UCSD-AML1 (cell line): ENCODE measurements around the gene TET2.

Experiments
- DNase-seq: peaks from one replicate; lab custom pipeline; 2025; ENCODE audit not compliant: unreplicated experiment; lab: John Stamatoyannopoulos, UW

TET2 gene

DNA sequence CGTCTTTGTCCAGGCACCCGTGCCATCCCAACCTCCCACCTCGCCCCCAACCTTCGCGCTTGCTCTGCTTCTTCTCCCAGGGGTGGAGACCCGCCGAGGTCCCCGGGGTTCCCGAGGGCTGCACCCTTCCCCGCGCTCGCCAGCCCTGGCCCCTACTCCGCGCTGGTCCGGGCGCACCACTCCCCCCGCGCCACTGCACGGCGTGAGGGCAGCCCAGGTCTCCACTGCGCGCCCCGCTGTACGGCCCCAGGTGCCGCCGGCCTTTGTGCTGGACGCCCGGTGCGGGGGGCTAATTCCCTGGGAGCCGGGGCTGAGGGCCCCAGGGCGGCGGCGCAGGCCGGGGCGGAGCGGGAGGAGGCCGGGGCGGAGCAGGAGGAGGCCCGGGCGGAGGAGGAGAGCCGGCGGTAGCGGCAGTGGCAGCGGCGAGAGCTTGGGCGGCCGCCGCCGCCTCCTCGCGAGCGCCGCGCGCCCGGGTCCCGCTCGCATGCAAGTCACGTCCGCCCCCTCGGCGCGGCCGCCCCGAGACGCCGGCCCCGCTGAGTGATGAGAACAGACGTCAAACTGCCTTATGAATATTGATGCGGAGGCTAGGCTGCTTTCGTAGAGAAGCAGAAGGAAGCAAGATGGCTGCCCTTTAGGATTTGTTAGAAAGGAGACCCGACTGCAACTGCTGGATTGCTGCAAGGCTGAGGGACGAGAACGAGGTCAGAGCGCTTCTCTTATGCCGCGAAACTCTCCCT lies at the start of gene TET2:
TSS of gene TET2 (plus strand) at position 601 of the 740 bp plus-strand sequence. CDS start 87,067 bp downstream, outside the sequence.
- peak; percentile 89 for DNase-seq

DNA sequence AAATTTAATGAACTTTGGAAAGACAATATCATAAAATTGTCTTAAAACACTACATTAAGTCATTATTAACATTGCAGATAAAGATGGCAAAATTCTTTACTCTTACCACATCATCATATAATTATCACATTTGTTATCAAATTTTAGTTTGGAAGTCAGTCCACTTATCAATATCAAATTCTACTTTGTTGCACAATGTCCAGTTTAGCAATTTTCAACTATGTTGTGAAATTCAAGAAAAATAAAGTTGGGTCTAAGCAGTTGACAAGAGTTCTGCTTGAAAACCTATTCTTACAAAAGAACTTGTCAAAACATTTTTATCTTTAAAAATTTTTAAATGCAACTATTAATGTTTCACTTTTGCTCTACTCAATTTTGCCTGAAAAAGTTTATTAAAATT lies 44.7 kb upstream of the TET2 start:
- DNase-seq = no peak

DNA sequence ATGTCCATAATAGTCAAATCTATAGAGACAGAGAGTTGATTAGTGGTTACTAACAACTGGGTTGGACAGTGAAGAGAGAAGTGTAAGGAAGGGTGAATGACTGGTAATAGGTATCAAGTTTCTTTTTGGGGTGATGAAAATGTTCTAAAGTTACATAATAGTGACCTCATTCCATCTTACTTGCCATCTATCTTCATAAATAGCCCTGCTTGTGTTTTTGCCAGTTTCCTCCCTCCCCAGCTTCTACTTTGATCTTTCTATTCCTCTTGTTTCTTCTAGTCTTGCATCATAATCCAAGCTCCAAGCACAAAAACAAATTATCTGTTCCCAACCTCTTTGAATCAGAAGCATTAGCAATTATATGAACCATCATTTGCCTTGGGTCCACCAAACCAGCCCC lies 40.2 kb upstream of the TET2 start:
- no peak for DNase-seq

DNA sequence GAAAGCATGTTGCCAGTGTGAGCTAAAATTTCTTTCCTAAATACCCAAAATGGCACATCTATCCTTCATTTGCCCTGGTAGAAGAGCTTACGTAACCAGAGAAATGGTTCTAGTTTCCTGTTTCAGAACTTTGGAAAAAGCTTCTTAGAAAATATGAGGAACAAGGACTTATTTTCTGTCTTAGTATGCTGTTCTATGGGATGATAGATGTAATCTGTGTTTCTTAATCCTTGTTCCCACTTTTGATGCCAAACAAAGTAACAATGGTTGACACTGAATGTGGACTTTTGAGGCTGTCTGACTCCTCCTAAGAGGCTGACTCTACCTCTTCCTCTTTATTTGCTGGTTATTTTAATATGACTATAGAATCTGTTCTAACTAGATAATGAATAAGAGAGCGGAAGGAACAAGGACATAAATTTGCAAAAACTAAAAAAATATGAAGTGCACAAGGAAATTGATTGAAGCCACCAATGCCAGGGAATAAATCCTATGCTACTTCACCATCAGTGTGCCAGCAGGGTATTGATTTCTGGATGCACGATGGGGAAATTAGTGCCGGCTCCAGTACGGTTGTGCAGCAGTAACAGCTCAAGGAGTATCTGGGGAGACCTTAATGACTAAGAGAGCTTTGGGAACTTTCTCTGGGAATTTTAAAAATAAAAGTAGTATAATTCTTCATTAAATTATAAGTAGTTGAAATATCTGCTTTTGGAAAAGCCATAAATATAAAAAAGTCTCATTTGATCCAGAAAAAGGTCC lies 39.4 kb upstream of the TET2 start:
- no peak for DNase-seq

DNA sequence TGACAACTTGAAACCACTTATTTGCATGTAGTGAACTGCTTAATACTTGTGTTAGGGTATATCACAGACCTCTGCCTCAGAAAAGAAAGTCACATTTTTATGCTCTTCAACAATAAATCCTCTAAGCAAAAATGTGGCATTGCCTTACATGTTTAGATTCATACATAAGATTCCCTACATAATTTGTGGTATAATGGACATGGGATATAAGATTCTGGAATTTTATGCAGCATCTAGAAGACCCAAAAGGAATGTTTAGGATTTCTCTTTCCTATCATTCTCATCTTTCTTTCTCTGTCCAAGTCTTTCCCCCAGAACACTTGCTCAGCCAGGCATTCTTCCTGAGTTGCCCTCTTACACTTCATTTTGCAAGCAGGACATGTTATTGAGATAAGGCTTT lies 37.7 kb upstream of the TET2 start:
- no peak for DNase-seq

DNA sequence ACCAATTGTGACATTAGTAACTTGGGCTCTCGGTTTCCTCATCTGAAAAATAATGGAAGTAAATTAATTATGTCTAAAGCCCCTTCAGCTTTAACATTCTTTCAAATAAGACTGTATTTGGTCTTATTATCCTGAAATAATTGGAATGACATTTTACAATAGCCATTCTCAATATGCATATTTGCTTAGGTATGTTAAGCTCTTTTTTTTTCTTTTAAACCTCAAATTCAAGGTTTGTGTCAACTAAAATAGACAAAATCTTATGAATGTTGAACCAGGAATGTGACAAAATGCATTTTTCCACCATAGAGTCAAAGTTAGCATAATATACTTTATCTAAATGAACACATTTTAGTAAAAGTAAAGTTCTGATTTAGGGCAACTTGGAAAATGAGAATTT lies 34.4 kb upstream of the TET2 start:
- DNase-seq = no peak

DNA sequence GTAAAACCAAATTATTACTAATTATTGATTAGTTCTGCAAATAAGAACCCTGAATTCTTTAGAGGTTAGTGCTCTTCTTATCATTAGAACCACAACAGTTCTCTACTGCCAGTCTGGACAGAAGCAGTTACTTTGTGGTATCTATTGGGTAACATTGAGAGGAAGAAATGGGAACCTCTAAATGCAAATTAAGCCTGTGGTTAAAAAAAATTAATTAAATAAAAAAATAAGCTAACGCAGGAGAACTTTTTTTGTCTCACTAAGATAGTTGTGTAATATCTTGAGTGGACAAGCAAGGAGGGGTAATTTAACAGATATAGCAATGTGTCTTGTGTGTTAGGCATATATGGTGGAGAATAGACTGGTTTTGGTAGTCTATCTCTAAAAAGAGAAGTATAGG lies 32.9 kb upstream of the TET2 start:
- peak; percentile 10 for DNase-seq

DNA sequence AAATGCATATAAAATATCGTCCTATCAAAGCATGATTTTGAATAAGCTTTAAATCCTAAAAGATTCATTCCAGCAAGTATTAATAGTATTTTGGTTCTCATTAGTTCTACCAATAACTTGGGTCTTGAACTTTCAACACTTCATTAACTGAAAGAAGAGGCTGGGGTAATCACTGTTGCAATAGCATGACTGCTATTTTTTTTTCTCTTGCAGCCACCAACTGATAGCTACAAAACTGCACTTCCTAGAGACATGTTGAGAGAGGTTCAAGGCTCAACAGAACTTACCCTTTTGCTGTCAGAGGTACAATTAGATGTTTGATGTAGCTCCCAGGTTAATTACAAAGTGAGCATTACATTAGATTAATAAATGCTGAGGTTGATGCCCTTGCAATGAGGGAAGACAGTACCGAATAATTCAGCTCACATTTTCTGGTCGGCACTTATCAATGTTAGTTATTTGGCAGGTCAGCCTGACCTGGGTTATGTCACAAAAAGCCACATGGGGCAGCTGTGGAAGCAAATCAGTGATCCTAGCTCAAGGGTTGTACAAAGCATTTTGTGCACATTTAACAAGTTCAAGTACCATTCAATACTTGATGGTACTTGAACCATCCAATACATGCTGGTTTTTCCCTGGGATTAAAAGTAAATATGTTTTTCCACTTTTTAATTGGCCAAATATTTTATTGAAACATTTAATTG lies 29.9 kb upstream of the TET2 start:
- no peak for DNase-seq

DNA sequence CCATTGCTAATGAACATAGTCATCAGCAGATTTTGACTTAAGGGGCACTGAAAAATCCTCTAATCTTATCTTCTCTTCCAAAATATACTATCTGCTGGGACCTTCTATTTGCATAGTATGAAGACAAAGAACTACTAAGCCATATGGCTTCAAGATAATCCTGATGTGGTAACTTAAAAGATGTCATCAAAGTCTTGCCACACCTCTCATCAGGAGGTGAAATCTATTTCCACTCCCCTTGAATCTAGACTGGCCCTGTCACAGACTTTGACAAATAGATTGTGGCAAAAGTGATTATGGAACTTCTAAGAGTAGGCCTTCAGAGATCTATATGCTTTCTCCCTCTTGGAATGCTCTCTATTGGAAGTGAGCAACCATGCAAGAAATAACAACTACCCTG lies 27.3 kb upstream of the TET2 start:
- DNase-seq = no peak

DNA sequence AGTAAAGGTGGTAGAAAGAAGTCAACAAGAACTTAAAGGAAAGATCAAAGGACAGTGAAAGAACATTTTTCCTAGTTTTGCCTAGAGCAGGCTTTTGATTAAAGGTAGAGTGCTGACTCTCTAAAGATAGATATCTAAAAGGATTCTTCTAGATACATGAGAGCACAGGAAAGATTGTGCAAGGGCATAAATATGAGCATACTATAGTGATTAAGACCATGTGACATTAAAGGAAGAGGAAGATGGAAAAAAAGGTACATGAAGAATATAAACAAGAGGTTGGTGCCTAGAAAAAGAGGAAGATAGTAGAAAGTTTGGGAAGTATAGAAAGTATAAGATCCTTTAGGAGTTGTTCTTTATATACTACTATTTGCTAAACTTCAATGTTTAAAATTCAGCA lies 26.1 kb upstream of the TET2 start:
- DNase-seq = no peak

DNA sequence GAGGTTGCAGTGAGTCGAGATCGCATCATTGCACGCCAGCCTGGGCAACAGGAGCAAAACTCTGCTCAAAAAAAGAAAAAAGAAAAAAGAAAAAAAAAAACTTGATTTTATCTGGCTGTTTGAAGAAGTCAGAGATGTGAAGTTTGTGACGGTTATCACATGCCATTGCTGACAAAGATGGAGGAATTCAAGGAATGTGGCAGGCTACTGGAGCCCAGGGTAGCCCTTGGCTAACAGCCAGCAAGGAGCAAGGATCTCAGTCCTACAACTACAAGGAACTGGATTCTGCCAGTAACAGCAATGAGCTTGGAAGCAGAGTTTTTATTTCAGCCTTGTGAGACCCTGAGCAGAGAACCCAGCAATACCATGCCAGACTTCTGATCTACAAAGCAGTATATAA lies 24.3 kb upstream of the TET2 start:
- no peak for DNase-seq

DNA sequence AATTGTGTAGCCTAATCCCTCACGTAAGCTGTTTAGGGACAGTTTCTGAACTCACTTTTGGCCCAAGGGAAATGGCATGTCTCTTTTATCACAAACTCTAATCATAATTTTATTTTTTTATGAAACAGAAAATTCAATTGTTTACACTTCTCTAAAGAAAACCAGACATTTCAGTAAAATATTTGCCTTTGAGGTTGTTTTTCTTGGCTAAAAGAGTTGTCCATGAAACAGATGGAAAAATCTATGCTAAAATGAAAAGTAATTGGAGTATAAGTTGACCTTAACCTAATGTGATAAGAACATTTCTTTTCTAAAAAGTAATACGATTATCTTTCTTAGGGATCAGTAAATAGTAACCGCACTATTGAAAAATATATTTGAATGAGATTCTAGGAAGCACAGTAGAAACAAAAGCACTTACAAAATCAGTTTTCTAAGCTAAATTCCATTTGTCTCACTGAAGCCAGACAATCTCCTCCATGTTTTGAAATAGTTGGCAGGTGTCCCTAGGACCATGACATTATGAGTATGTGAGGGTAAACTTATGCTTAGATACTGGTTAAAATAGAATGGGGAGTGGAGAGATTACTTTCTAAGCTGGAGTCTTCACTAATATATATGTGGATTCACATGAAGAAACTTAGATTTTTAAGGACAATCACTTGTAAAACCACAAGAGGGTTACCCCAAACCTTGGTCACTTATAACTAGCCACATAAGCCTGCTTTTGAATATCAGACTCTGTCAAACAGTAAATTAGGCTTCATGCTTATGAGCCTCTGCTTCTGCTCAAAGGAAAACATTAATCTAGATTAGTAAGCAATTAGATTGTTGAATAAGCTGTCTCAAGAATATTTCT lies 20.1 kb upstream of the TET2 start:
- no peak for DNase-seq

DNA sequence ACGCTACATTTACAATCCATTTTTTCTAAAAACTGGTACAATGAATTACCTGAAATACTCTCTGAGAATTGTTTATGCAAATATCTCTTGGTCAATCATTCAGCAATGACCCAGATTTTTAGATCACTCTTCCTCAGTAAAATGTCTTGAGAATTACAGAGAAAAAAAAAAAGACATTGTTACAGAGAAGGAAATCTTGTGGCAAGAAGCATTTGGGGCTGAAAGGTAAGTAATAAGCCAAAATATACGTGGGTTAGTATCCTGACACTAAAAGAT lies 19.6 kb upstream of the TET2 start:
- no peak for DNase-seq

DNA sequence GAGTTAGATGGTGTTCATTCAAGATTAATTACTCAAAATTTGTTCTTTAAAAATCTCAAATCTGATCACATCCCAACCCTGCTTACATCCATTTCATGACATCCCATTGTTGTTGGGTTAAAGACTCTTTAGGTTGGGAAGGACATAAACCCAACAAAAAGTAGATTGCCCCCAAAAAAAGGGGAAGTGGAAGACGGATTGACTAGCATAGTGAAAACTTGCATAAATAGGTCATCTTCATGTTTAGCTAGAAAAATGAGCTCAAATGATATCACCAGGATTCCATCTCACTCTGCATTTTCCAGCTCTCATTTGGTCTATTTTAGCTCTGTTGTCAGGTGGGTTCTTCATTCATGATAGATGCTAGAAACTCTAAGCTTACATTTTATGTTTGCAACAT lies 18.5 kb upstream of the TET2 start:
- no peak for DNase-seq

DNA sequence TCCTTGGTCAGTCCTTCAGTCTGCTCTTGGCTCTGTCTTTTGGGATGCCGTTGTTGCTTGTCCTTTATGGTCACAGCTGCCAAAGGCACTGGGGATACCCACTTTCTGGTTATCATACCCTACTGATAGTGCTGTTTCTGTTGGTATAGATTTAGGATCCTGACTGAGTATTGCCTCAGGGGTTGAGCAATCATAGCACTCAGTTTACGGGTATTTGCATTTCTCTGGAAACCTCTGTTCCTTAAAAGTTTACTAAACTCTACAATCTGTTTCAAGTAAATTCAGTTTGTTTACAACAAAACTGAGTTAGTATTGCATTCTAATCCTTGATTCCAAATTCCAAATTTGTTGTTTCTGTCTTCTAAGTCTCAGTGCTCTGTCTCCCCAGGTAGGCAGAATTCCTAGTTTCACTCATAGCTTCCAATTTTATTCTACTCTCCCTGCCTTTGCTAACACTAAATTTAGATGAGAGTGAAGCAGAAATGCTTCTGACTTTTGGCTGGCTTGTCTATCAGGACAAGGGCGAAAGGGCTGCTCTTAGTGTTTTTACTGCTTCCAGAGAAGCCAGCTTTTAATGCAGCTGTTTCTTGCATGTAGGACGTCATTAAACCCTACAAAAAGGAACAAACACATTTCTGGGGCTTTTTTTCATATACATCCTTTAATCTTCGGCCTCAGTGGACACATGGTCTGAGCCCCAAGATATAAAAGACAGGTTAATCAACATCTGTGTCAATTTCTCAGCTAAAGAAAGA lies 17.2 kb upstream of the TET2 start:
- DNase-seq = no peak

DNA sequence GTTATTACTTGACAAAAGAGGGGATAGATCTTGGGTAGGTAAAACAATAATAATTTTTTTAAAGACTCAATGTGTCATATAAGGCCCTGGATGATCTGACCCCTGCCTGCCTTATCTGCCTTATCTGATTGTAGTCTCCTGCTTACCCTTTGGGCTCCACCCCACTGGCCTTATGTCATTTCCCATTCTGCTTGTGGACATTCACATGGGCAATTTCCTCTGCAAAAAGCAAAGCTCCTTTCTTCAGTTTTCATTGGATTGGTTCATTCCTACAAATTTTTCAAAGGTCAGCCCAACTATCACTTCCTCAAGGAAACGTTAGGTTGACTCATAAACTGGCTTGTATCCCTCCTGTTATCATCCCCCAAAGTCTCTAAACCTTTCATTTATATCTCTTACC lies 15.7 kb upstream of the TET2 start:
- DNase-seq = no peak

DNA sequence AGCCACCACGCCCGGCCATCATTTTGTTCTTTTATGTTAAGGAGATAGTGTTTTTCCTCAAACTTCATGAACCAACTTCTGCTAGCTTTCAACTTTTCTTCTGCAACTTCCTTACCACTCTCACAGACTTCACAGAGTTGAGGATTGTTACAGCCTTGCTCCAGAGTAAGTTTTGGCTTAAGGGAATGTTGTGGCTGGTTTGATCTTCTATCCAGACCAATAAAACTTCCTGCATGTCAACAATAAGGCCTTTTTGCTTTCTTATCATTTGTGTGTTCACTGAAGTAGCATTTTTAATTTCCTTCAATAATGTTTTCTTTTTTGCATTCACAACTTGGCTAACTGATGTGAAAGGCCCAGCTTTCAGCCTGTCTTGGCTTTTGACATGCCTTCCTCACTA lies 12.7 kb upstream of the TET2 start:
- DNase-seq = no peak

DNA sequence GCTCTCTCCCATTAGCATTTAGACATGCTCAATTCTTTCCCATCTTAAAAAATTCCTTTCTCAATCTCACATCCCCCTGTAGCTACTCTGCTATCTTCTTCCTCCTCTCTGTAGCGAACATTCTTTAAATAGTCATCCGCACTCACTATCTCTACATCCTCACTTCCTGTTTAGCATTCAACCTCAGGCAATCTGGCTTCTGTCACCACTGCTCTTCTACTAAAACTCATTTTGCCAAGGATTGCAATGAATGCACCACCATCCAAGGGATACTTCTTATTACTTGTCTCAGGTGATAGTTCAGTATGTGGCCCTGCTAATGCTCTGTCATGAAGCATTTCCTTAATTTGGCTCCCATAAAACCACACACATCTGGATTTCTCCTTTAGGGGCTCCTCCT lies 10.9 kb upstream of the TET2 start:
- no peak for DNase-seq

DNA sequence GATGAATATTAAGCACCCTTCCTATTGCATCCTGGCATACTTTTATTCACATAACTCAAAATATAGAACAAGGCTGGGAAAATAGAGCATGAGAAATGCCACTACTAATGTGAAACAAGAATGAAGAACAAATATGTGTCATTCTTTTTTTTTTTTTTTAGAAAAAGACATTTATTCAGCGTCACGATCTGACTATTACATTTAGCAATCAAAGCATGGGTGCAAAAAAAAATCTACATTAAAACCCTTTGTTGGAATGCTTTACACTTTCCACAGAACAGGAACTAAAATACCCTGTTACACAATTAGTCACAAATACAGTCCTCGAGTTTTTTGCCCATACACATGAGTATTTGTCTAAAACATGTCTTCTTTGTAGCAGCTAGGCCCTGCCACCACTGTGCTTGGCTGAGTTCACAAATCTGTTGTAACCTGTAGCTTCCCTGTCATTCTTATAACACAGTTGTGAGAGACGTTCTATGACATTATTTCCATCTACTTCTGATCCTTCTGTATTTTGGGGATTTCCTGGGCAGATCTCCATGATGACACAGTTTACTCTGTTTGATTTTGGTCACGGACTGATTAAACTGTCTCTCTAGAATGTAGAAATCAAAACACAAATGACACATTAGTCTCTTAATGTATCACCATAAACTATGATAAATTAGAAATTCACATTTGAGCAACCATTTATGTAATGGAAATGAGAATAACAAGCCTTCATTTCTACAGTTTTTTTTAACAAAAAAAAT lies 9.4 kb upstream of the TET2 start:
- no peak for DNase-seq

DNA sequence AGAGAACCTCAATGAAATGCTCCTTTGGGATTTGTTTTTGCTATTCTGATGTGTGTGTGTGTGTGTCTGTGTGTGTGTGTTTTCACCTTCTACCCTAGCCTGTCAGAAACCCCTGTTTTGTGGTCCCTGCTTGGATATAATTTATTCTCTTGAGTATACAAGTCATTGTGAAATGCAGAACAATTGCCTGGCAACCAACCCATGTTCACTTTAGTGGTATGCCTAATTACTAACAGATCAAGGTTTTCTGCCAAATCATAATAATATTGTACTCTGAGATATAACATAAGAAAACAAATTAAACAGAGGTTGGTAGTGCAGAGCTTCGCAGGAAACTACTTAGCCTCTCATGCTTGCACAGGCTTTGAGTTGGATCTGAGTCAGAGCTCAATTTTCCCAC lies 7.0 kb upstream of the TET2 start:
- no peak for DNase-seq
